NT2/D1 (cell line): ENCODE results near the gene OPCML.

Experiments
- YY1 ChIP-seq: IDR thresholded peaks from 2 replicates; pipeline ENCODE4 v1.6.1; 2011; ENCODE audit not compliant: insufficient read length, insufficient read depth
- ZNF274 ChIP-seq: IDR thresholded peaks from 2 replicates; pipeline ENCODE4 v1.6.1; 2011; ENCODE audit warnings: mild to moderate bottlenecking, low read depth, low read length

DNA sequence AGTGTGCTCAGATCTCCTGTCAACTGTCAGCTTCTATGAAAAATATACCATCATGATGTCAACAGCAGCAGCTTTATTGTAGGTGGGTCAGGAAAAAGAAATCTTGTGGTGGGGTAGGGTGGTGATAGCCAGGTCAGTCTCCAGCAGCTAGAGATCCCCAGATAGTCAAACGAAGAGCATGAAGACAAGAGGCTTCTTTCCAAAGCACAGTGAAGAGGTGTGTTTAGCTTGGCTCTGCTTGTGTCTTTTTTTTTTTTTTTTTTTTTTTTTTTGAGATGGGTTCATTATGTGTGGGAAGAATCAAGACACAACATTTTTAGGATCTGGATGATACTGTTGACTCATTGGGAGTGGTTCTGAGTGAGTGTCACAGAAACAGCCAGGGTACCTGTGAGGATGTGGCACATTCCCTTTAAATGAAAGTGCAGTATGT is 1086.4 kb downstream of the OPCML start:
- TF ChIP-seq YY1 = no peak
- TF ChIP-seq ZNF274 = no peak
